Measurements from ENCODE around the gene FGFR4.

Gene FGFR4

DNA sequence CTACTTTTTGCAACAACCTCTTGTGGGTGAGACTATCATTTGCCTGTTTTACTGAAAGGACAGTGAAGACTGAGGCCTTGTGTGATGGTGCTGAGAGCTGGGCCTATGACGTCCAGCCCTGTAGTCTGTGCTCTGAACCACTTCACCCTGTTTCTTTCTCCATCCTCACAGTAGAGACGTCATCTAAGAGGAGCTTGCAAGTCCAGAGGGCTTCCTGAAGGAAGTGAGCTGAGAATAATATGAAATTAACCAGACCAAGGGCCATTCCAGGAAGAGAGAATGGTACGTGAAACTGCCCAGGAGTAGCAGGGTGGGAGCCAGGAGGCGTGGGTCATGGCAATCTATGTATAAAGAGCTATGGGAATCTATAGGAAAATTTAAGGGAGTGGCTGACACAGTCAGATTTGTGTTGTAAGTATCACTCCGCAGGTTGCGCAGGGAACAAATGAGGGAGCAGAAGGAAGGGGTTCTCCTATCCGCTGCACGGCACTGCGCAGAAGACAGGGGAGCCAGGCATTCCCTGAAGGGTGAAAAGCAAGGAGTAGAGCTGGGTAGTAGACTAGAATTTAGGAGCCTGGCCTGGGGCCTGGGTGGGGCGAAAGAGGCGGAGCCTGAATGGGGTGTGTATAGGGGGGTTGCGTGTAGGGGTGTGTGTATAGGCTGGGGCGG, 596 bp upstream of the FGFR4 start:
- DNase-seq (ENCODE audit: low read depth), result no peak

DNA sequence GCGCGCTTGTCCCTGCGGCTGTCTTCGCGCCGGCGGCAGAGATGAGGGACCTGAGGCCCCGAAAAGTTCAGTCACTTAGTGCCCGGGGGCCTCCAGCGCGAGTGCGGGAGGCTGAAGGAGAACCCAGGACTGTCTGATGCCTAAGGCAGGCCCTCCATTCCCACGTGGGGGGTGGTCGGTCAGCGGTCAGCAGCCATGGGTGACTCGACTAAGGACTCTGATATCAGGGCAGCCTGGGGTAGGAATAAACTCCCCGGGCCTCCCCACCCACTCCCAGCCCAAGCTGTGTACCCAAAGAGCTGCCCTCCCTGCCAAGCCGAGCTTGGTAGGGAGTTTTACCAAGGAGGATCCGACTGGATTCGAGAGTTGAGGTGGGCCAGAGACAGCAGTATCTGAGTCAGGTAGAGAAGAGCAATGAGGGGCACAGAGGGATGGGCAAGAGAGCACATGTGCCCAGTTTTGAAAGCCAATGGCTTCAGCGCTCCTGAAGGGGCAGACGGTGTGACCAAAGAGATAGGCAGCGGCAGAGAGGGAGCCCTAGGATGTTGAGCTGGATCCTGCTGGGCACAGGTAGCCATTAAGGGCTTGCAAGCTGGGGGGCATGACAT, 787 bp downstream of the FGFR4 start:
- no peak for DNase-seq (ENCODE audit: low read depth)

DNA sequence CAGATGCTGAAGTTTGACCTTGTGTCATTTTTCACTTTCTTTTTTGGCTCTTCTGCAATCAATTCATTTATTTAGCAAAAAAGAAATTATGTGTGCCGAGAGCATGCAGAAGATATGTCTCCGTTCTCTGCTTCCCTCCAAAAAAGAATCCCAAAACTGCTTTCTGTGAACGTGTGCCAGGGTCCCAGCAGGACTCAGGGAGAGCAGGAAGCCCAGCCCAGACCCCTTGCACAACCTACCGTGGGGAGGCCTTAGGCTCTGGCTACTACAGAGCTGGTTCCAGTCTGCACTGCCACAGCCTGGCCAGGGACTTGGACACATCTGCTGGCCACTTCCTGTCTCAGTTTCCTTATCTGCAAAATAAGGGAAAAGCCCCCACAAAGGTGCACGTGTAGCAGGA, 2.4 kb downstream of the FGFR4 start:
- no peak for DNase-seq (ENCODE audit: low read depth)

DNA sequence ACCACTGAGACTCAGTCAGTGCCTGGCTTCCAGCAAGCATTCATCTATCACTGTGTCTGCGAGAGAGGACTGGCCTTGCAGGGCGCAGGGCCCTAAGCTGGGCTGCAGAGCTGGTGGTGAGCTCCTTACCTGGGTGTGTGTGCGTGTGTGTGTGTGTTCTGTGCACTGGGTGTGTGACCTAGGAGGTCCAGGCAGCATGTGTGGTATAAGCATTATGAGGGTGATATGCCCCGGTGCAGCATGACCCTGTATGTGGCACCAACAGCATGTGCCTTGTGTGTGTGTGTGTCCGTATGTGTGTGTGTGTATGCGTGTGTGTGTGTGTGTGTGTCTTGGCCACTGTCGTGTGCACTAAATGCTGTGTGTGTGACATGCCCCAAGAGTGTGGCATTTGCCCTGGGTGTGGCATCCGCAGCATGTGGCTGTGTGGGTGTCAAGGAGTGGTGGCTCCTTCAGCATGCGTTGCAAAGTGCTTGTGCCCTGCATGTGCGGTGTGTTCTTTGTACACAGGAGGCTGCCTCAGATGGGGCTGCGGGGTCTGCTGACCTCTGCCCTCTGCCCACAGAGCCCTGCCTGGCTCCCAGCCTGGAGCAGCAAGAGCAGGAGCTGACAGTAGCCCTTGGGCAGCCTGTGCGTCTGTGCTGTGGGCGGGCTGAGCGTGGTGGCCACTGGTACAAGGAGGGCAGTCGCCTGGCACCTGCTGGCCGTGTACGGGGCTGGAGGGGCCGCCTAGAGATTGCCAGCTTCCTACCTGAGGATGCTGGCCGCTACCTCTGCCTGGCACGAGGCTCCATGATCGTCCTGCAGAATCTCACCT, 3.3 kb downstream of the FGFR4 start:
- DNase-seq (ENCODE audit: low read depth), result no peak

DNA sequence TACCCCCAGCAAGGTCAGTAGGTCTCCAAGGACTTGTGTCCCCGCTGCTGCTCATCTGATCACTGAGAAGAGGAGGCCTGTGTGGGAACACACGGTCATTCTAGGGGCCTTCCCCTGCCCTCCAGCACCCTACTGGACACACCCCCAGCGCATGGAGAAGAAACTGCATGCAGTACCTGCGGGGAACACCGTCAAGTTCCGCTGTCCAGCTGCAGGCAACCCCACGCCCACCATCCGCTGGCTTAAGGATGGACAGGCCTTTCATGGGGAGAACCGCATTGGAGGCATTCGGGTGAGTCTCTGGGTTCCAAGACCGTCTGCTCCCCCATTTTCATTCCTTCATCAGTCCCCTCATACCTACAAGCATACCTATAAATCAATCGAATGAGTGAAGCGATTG, 4.1 kb downstream of the FGFR4 start:
- no peak for DNase-seq (ENCODE audit: low read depth)

- DNase-seq (ENCODE audit: low read depth), result no peak
Measured at GRCh38 chr5:177091232-177091631, 4.5 kb downstream of the FGFR4 start.

- DNase-seq (ENCODE audit: low read depth), result no peak
Measured at GRCh38 chr5:177092178-177093081, 5.7 kb downstream of the FGFR4 start.

GRCh38 chr5:177093082-177093712, 6.5 kb downstream of the FGFR4 start:
- DNase-seq (ENCODE audit: low read depth), result no peak

- DNase-seq (ENCODE audit: low read depth), result no peak
Measured at GRCh38 chr5:177093803-177094202, 7.1 kb downstream of the FGFR4 start.

GRCh38 chr5:177094224-177095087, 7.7 kb downstream of the FGFR4 start:
- DNase-seq (ENCODE audit: low read depth), result no peak

DNA sequence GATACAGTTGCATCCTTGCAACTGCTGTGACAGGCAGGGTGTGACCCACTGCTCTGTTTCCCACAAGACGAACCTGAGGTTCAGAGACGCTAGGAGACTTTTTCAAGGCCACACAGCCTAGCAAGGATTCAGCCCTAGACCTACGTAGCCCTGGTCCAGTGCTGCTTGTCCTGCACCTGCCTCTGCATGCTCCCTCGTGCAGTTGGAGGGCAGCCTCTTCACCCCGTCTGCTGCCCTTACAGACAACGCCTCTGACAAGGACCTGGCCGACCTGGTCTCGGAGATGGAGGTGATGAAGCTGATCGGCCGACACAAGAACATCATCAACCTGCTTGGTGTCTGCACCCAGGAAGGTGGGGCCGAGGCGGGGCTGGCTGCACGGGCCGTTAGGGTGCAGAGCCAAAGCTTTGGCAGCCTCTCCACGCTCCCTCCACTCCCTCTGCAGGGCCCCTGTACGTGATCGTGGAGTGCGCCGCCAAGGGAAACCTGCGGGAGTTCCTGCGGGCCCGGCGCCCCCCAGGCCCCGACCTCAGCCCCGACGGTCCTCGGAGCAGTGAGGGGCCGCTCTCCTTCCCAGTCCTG, 8.5 kb downstream of the FGFR4 start:
- no peak for DNase-seq (ENCODE audit: low read depth)

DNA sequence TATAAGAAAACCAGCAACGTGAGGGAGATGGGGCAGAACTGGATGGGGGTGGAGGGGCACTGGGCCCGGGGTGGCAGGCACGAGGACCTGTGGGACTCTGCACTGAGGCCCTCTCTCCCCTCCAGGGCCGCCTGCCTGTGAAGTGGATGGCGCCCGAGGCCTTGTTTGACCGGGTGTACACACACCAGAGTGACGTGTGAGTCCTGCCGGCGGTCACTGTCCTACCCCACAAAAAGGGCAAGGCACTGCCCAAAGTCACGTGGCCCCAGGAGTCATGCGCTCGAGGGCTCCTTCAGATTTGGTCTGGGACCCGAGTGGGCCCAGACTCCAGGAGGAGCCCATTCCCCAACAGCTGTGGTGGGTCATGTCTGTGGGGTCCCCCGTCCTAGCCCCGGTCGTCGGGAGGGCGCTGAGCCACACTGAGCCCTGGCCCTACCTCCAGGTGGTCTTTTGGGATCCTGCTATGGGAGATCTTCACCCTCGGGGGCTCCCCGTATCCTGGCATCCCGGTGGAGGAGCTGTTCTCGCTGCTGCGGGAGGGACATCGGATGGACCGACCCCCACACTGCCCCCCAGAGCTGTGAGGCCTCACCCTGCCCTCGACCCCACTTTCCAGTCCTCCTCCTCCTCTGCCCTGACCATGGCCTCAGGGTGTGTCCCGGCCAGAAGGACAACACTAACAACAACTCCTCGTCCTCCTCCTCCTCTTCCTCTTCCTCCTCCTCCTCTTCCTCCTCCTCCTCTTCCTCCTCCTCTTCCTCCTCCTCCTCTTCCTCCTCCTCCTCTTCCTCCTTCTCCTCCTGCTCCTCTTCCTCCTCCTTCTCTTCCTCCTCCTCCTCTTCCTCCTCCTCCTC, 9.7 kb downstream of the FGFR4 start:
- no peak for DNase-seq (ENCODE audit: low read depth)

- no peak for DNase-seq (ENCODE audit: low read depth)
Measured at GRCh38 chr5:177097016-177097985, 10.6 kb downstream of the FGFR4 start.

- no peak for DNase-seq (ENCODE audit: low read depth)
Measured at GRCh38 chr5:177098120-177098469, 11.4 kb downstream of the FGFR4 start.

- no peak for DNase-seq (ENCODE audit: low read depth)
Measured at GRCh38 chr5:177098470-177099141, 11.9 kb downstream of the FGFR4 start.

DNA sequence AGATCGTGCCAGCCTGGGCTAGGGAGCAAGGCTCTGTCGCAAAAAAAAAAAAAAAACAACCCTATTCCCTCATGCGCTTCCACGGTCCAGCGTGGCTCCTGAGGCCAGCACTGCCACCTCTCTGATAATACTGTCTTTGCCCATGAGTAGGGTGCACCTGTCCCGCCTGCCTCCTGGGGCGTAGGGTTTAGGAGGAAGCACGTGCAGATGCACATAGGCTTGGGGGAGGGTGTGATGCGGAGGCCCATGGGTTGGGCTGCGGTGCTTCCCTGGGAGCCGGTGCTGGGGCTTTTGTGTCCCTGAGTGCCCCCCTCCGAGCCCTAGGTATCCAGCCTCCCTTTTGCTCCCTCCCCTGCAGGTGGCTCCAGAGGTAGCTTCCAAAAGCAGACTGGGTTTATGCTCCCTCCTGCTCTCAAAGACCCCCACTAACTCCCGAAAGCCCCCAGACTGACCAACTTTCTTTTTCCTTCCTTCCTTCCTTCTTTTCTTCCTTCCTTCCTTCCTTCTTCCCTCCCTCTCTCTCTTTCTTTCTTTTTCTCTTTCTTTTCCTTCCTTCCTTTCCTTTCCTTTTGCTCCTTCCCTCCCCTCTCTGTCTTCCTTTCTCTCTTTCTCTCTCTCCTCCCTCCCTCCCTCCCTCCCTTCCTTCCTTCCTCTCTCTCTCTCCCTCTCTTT, 12.8 kb downstream of the FGFR4 start:
- no peak for DNase-seq (ENCODE audit: low read depth)

DNA sequence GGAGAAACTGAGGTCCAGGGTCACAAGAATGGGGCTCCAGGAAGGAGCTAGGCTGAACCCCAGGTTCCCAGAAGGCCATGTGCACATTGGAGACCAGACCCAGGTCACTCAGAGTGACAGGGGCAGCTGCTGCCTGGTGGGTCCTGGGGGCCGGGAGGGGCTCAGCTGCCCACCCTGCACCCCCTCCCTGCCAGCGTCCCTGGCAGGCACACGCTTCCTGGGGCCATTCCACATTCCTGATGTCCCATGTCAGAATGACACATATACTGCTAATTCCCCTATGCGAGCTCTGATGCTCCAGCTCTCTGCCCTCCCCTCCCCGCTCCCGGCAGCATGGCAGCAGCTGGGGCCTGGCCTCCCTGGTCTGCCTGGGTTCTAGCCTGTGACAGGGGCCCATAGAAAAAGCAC, 14.0 kb downstream of the FGFR4 start:
- no peak for DNase-seq (ENCODE audit: low read depth)

Measured in non-pigmented ciliary epithelial cell (primary cell).